NCI-H2171 treated with DMSO at 0.1 percent for 48 hours (cell line): Measurements from ENCODE around the gene AMMECR1L.
"Not testable (repeated sequence)": the region's sequence is repeated elsewhere in the genome, so short reads cannot be mapped to it uniquely, and the experiment has no call there.

ENCODE experiments used
- DNase-seq: peaks from one replicate; lab custom pipeline; 2025; lab: John Stamatoyannopoulos, UW

The AMMECR1L gene

GRCh38 chr2:127841466-127842178 lies 44.1 kb downstream of the AMMECR1L start:
- DNase-seq, result no peak

GRCh38 chr2:127840893-127841292 lies 44.9 kb downstream of the AMMECR1L start:
- no peak for DNase-seq

- no peak for DNase-seq
Observed at GRCh38 chr2:127834951-127835350, 50.8 kb downstream of the AMMECR1L start.

GRCh38 chr2:127829845-127830246 lies 55.9 kb downstream of the AMMECR1L start:
- no peak for DNase-seq

GRCh38 chr2:127826708-127827107 lies 59.0 kb downstream of the AMMECR1L start:
- DNase-seq, result not testable (repeated sequence)

- DNase-seq, result no peak
Observed at GRCh38 chr2:127826047-127826446, 59.7 kb downstream of the AMMECR1L start.

- DNase-seq, result no peak
Observed at GRCh38 chr2:127820080-127820668, 65.6 kb downstream of the AMMECR1L start.

GRCh38 chr2:127818794-127819425 lies 66.8 kb downstream of the AMMECR1L start:
- no peak for DNase-seq

GRCh38 chr2:127818241-127818640 lies 67.5 kb downstream of the AMMECR1L start:
- DNase-seq, result no peak

- no peak for DNase-seq
Observed at GRCh38 chr2:127814677-127815076, 71.1 kb downstream of the AMMECR1L start.

GRCh38 chr2:127812441-127812840 lies 73.3 kb downstream of the AMMECR1L start:
- not testable (repeated sequence) for DNase-seq
